ENCODE results near the gene TSC22D2.
"Not testable (repeated sequence)": the region's sequence is repeated elsewhere in the genome, so short reads cannot be mapped to it uniquely, and the experiment has no call there.

The TSC22D2 gene

DNA sequence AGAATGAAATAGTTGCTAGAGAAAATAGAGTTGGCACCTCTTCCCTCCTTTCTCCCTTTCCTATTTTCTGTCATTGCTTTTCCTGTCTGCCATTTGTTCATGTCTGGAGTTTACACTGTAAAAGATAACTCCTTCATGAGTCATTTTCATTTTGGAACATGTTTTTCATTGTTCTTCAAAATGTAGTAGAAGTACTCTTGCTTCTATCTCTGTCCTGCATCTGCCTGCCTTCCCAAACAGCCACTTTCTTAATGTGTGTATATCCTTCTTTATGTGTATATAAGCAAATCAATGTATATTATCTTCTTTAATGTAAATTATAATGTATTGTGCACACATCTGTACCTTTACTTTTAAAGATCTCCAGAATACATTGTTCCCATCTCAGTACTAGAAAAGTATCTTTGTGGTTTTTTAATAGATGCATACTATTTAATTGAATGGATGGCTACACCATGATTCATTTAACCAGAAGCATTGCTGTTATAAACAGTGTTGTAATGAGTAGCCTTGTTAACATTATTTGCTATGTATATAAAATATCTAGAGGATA lies 41.1 kb downstream of the TSC22D2 start:
- no peak for DNase-seq

DNA sequence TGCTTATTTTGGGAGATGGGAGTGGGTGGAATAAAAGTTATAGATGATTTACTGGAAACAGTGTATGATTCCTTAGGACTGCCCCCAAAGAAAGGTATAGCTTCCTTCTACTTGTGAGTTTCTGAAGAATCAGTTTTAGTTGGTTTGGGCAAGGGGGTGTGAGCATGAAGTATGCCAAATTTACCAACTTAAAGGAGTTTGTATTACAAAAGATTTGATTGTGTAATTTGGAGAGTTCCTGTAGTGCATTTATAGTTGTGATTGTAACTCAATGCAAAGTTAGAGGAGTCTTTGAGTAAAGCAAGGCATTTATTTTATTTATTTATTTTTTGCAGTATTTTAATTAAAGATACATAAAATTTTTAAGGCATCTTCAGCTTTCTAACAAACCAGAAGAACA lies 42.8 kb downstream of the TSC22D2 start:
- DNase-seq, result no peak

GRCh38 chr3:150451329-150452048 lies 43.4 kb downstream of the TSC22D2 start:
- no peak for DNase-seq

DNA sequence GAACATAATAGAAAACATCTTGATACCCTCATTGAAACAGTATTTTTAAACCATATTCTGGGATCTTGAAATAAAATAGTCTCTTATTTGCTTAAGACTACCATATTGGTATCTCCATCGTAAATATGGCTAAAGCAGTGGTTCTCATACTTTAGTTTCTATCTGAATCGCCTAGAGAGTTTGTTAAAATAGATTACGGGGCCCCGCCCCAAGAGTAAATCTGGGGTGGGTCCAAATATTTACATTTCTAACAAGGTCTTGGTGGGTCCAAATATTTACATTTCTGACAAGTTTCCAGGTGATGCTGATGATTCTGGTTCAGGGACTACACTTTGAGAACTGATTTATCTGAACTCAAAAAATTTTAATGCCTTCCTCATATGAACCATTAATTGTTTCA lies 45.3 kb downstream of the TSC22D2 start:
- DNase-seq, result no peak

DNA sequence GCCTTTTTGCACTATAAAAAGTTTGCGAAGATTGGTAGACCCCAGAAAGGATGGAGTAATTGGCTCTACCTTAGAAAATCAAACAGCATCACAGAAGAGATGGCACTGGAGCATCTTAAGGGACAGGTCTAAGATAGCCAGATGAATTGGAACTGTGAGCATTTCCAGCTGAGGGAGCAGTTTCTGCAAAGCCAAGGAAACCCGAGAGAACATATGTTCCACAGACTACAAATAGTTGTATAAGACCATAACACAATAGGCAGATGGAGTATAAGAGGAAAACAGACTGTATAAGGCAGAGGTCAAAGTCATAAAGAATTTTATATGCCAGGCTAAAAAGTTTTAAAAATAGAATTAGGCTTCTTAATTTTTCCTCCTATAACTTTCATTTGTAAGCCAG lies 46.0 kb downstream of the TSC22D2 start:
- DNase-seq, result no peak

- DNase-seq, result no peak
Measured at GRCh38 chr3:150454622-150455021, 46.5 kb downstream of the TSC22D2 start.

GRCh38 chr3:150455341-150455740 lies 47.2 kb downstream of the TSC22D2 start:
- no peak for DNase-seq

- DNase-seq, result no peak
Measured at GRCh38 chr3:150458001-150458400, 49.9 kb downstream of the TSC22D2 start.

DNA sequence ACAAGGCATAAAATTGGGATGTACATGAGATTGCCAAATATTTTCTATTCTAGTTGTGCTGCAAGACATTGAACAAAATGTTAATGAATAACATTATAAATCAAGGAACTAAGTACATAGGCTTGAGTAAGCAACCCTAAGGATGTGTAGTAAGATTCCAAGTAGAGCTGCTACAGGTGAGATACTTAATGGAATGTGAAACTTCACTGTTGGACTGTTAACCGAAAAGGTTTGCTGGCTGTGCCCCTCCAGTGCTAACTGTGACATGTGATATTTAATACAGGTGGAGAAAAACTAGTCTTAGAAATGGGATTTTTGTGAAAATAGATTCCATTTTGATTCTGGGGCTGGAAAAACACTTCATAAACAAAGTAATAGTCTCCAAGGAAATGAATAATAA lies 52.4 kb downstream of the TSC22D2 start:
- no peak for DNase-seq

GRCh38 chr3:150461399-150461798 lies 53.3 kb downstream of the TSC22D2 start:
- no peak for DNase-seq

DNA sequence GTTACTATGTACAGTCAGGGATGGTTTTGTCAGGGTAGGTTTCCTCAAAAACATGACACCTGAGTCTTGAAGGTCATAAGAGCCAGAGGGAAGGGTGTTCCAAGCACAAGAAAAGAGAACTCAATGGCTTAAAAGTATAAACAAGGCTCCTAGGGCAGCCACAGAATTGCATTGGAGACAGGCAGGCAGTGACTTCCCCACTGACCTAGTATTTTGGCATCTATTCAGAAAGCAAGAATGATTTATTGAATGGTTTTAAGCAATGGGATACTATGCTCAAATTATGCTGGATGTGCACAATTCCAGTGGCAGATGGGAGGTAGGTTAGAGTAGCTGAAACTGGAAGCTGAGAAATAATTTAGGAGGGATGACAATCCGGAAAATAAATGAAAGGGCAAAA lies 54.0 kb downstream of the TSC22D2 start:
- DNase-seq, result no peak

DNA sequence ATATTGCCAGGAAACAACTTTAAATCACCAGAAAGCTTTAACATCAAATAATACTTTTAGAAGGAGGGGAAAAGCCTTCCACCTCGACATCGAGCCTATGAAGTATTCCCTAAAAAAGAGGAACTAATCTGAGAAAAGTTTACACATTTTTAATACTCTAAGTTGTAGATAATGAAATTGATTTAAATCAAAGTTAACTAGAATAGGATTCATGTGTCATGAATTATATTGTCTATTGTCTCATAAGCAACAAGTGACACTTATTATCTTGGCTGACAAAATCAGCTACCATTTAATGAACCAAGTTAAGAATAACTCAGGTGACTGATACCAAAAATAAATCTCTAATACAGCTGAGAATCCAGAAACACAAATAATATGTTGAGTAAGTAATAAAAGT lies 56.6 kb downstream of the TSC22D2 start:
- no peak for DNase-seq

- DNase-seq, result no peak
Measured at GRCh38 chr3:150467381-150467780, 59.3 kb downstream of the TSC22D2 start.

DNA sequence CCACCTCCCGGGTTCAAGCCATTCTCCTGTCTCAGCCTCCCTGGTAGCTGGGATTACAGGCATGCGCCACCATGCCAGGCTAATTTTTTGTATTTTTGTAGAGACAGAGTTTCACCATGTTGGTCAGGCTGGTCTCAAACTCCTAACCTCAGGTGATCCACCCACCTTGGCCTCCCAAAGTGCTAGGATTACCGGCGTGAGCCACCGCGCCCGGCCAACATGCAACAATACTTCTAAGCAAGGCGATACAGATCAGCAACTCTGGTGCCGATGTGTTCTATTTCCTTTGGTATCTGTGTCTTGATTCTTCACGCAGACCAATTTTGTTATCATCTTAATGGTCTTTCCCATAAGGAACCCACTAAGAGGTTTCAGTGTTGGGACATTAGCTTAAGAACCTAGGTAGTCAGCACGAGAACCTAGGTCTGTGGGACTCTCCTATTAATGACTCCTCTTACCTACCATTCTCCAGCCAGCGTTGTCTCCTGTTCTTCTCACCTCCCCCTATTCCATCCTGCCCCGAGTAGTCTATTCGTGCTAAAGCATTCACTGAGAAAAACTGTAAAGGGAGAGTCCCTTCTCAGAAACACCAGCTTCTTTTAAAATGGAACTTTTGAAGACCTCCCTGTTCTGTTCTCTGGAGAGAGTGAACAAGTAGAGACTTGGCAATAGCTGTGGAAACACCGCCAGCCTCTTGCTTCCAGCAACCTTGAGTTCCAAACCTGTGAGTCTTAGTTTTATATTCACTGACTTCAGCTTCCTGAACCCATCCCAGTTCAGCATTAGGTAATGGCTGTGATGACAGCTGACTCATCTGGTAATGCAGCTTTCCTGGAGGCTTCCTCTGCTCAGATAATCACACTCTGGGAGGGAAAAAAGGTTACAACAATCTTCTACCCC lies 61.2 kb downstream of the TSC22D2 start:
- DNase-seq, result no peak

GRCh38 chr3:150469931-150470740 lies 62.0 kb downstream of the TSC22D2 start:
- DNase-seq, result no peak

DNA sequence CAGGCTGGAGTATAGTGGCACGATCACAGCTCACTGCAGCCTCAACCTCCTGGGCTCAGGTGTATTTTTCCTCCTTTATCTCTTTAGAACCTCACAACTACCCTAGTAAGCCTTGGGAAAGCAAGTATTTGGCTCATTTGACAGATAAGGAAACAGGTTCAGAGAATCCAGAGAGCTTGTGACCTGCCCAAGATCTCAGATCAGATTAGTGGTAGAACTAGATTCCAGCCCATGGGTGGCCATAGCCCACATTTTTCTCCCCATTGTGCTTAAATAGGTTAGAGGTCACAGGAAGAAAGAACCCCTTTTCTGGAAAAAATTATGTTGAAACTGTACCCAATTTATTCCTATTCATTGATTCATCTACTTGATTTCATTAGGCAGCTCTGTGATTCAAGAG lies 64.3 kb downstream of the TSC22D2 start:
- DNase-seq, result no peak

- not testable (repeated sequence) for DNase-seq
Measured at GRCh38 chr3:150473161-150473560, 65.1 kb downstream of the TSC22D2 start.

GRCh38 chr3:150479370-150479769 lies 71.3 kb downstream of the TSC22D2 start:
- DNase-seq, result no peak

DNA sequence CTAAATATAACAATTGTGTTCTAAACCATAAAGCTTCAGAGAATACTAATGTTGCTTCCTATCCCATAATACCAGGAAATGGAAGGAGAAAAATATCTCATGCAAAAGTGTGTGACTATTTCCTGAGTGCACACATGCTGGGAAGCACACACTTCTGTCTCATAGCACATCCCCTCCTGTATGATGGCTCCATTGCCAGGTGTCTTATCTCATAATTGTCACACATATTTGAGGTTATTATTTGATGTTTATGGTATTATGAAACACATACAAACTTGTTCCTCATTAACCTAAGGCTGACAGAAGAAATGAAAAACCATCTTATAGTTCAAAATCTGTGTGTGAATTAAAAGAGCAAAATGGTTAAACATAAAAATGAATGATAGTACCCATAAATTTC lies 72.8 kb downstream of the TSC22D2 start:
- DNase-seq, result no peak

- no peak for DNase-seq
Measured at GRCh38 chr3:150483226-150483625, 75.1 kb downstream of the TSC22D2 start.

GRCh38 chr3:150484410-150484809 lies 76.3 kb downstream of the TSC22D2 start:
- no peak for DNase-seq

GRCh38 chr3:150488867-150489266 lies 80.8 kb downstream of the TSC22D2 start:
- no peak for DNase-seq

Measured in NCI-H1694 (cell line).